Loucy (cell line): ENCODE measurements around the gene PUS3.
A peak's percentile ranks its signal among the peaks of the same experiment; 100 is the strongest.

ENCODE experiments used
- H2AFZ ChIP-seq: fragments of 200-600 bp; sonication (generic); 2 replicates; pipeline ENCODE4 v1.6.0; 2016; ENCODE audit warnings: antibody characterized with exemption, mild to moderate bottlenecking, low read length, moderate library complexity
- H3F3A ChIP-seq: fragments of 200-600 bp; 2 replicates; pipeline ENCODE4 v1.6.0; 2016; ENCODE audit warnings: antibody characterized with exemption, low read depth, mild to moderate bottlenecking
- H3K27me3 ChIP-seq: fragments of 200-600 bp; sonication (generic); 2 replicates; pipeline ENCODE4 v1.6.1; 2014; ENCODE audit warnings: low read length, mild to moderate bottlenecking; ENCODE audit not compliant: insufficient read depth, poor library complexity, severe bottlenecking
- H3K36me3 ChIP-seq: fragments of 200-600 bp; sonication (generic); 2 replicates; pipeline ENCODE4 v1.6.1; 2016; ENCODE audit warnings: low read length; ENCODE audit not compliant: insufficient read depth
- H3K4me1 ChIP-seq: fragments of 200-600 bp; sonication (generic); 2 replicates; pipeline ENCODE4 v1.5.1; 2014; ENCODE audit warnings: low read length, mild to moderate bottlenecking; ENCODE audit not compliant: insufficient read depth, poor library complexity, severe bottlenecking
- H3K4me2 ChIP-seq: fragments of 200-600 bp; sonication (generic); 2 replicates; pipeline ENCODE4 v1.6.0; 2014; ENCODE audit warnings: antibody characterized with exemption, low read length, low read depth, mild to moderate bottlenecking; ENCODE audit not compliant: poor library complexity, severe bottlenecking
- H3K4me3 ChIP-seq: fragments of 200-600 bp; sonication (generic); 2 replicates; pipeline ENCODE4 v1.5.1; 2014; ENCODE audit warnings: low read length, mild to moderate bottlenecking, mixed read lengths; ENCODE audit not compliant: poor library complexity, severe bottlenecking
- H3K79me2 ChIP-seq: fragments of 200-600 bp; sonication (generic); 2 replicates; pipeline ENCODE4 v1.6.1; 2014; ENCODE audit warnings: low read length; ENCODE audit not compliant: insufficient read depth
- H3K9ac ChIP-seq: fragments of 200-600 bp; sonication (generic); 2 replicates; pipeline ENCODE4 v1.6.0; 2014; ENCODE audit warnings: mild to moderate bottlenecking, low read depth, low read length, moderate library complexity; ENCODE audit not compliant: poor library complexity, severe bottlenecking
- H3K9me2 ChIP-seq: fragments of 200-600 bp; sonication (generic); replicated peaks from 2 replicates; pipeline ENCODE4 v1.6.1; 2016; ENCODE audit warnings: low read depth, low read length, mixed read lengths
- H3K9me3 ChIP-seq: fragments of 200-600 bp; sonication (generic); 2 replicates; pipeline ENCODE4 v1.6.1; 2014; ENCODE audit warnings: mild to moderate bottlenecking, antibody characterized with exemption, low read length, low read depth; ENCODE audit not compliant: insufficient read depth
- H4K20me1 ChIP-seq: fragments of 200-600 bp; sonication (generic); 2 replicates; pipeline ENCODE4 v1.6.0; 2014; ENCODE audit warnings: antibody characterized with exemption, low read length, mild to moderate bottlenecking; ENCODE audit not compliant: insufficient read depth, poor library complexity, severe bottlenecking
- EZH2phosphoT487 ChIP-seq: fragments of 200-600 bp; IDR thresholded peaks from 2 replicates; pipeline ENCODE4 v1.6.1; 2018; ENCODE audit warnings: antibody characterized with exemption, mild to moderate bottlenecking, moderate library complexity, borderline replicate concordance
- TF ChIP-seq, protein P1 (sequence below): fragments of 200-600 bp; sonication (generic); conservative IDR thresholded peaks from 2 replicates; pipeline ENCODE4 v1.5.1; 2014; ENCODE audit warnings: mild to moderate bottlenecking, antibody characterized with exemption, low read length

Gene PUS3

DNA sequence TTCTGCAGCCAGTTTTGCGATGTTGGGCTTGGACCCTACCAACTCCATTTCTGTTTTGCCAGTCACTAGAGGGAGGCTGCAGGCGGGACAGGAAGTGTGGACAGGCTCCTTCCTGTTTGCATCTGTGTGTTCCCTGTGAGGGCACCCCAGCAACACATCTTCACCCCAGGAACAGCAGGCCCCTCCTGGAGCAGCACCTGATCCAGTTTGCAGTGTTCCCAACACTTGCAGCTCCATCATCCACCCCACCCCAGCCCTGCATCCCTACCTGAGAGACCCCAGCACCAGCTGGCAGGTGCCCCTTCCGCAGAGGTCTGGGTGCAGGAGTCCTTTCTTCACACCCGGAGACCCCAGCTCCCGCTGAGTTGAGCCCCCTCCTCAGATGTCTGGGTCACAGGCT is 35.4 kb upstream of the PUS3 start:
- Histone ChIP-seq H3K9ac (no peak overlapping the region), H3K79me2 (no peaks in the 10 kb centered on the region), H3K9me2 (no peaks in the 10 kb centered on the region), H3K27me3 (peaks cover 13% of the 10 kb centered on the region), H3F3A (no peaks in the 10 kb centered on the region), H3K4me2 (no peak overlapping the region), H2AFZ (peak overlapping the region; percentile 98), H3K4me1 (no peaks in the 10 kb centered on the region), H3K36me3 (no peaks in the 10 kb centered on the region), H4K20me1 (no peaks in the 10 kb centered on the region), H3K9me3 (no peaks in the 10 kb centered on the region), H3K4me3 (no peak overlapping the region)
- no peak for TF ChIP-seq EZH2phosphoT487
- TF ChIP-seq, protein P1, sequence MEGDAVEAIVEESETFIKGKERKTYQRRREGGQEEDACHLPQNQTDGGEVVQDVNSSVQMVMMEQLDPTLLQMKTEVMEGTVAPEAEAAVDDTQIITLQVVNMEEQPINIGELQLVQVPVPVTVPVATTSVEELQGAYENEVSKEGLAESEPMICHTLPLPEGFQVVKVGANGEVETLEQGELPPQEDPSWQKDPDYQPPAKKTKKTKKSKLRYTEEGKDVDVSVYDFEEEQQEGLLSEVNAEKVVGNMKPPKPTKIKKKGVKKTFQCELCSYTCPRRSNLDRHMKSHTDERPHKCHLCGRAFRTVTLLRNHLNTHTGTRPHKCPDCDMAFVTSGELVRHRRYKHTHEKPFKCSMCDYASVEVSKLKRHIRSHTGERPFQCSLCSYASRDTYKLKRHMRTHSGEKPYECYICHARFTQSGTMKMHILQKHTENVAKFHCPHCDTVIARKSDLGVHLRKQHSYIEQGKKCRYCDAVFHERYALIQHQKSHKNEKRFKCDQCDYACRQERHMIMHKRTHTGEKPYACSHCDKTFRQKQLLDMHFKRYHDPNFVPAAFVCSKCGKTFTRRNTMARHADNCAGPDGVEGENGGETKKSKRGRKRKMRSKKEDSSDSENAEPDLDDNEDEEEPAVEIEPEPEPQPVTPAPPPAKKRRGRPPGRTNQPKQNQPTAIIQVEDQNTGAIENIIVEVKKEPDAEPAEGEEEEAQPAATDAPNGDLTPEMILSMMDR = no peak

DNA sequence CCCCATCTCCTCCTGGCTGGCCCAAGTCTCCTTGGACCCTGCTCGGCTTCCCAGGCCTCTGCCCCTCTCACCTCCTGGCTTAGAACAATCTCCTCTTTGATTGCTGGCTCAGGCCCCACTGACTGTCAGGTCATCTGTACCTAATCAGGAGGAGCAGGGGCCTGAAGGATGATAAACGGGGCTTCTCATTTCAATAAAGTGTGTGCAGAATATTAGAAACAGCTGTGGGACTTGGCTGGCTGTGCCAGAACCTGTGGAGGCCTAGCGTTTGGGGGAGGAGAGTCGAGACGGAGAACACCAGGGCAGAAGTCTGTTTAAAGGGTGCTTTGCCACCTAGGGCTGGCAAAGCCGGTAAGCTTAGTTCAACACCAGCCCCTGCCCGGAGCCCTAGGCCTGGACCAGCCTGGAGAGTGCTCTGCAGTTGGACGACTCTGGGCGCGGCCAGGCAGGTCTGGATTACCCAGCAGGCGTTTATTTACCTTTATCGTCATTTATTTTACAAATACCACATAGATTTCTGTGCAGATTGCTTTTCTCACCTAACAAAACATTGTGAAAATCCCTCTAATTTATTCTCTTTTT is 32.7 kb upstream of the PUS3 start:
- H3K9ac ChIP-seq = no peak overlapping the region
- H3K27me3 ChIP-seq = peaks cover 18% of the 10 kb centered on the region
- H3K9me3 ChIP-seq = no peaks in the 10 kb centered on the region
- no peak overlapping the region for H3K4me2 ChIP-seq
- no peak overlapping the region for H2AFZ ChIP-seq
- no peaks in the 10 kb centered on the region for H3K9me2 ChIP-seq
- H3K36me3 ChIP-seq = no peaks in the 10 kb centered on the region
- no peak overlapping the region for H3K4me3 ChIP-seq
- TF ChIP-seq, protein P1 = no peak
- no peak for TF ChIP-seq EZH2phosphoT487
- H3F3A ChIP-seq = no peaks in the 10 kb centered on the region
- no peaks in the 10 kb centered on the region for H3K4me1 ChIP-seq
- no peaks in the 10 kb centered on the region for H3K79me2 ChIP-seq
- H4K20me1 ChIP-seq = no peaks in the 10 kb centered on the region

DNA sequence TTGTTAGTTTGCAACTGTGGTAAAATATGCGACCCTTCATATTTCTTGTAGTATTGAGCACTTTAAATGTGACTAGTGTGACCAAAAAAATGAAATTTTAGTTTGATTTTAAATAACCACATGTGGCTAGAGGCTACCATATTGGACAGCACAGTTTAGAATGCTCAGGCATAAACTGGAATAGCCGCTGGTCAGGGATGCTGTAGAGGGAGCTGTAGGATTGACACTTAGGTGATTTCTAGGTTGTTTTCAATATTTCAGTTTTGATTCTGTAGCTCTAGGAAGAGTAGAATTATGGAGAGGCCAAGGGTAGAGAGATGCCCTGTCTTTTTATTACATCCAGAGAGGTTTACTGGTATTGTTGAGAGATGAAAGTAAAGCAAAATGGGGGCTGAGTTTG is 32.0 kb upstream of the PUS3 start:
- TF ChIP-seq, protein P1 = 0 out of 2 replicates have a peak, but pooled peaks have one; percentile 14
- TF ChIP-seq EZH2phosphoT487 = no peak
- H3K9me3 ChIP-seq = no peaks in the 10 kb centered on the region
- H3K36me3 ChIP-seq = no peaks in the 10 kb centered on the region
- H3K4me3 ChIP-seq = no peak overlapping the region
- no peak overlapping the region for H3K4me2 ChIP-seq
- H3K27me3 ChIP-seq = peaks cover 18% of the 10 kb centered on the region
- H3K79me2 ChIP-seq = no peaks in the 10 kb centered on the region
- no peak overlapping the region for H2AFZ ChIP-seq
- no peaks in the 10 kb centered on the region for H3F3A ChIP-seq
- no peak overlapping the region for H3K9ac ChIP-seq
- H4K20me1 ChIP-seq = no peaks in the 10 kb centered on the region
- no peaks in the 10 kb centered on the region for H3K4me1 ChIP-seq
- H3K9me2 ChIP-seq = no peaks in the 10 kb centered on the region
